DND-41 (cell line): ENCODE results near the gene UBASH3B.
A peak's percentile ranks its signal among the peaks of the same experiment; 100 is the strongest.

Experiments
- ATAC-seq: fragments of 200-7000 bp; cut with Tn5 transposase; 3 replicates; pipeline ENCODE4 v1.9.1; 2021; ENCODE audit warnings: low read depth; ENCODE audit not compliant: insufficient read depth
- DNase-seq: peaks from one replicate; pipeline ENCODE4 v3.0.0-alpha.2; 2020
- H2AFZ ChIP-seq: 2 replicates; pipeline ENCODE4 v1.6.0; 2012; ENCODE audit warnings: low read depth, low read length
- H3K27ac ChIP-seq: 2 replicates; pipeline ENCODE4 v1.5.1; 2012; ENCODE audit warnings: low read length, inconsistent platforms
- H3K27me3 ChIP-seq: fragments of 200-600 bp; sonication (generic); 2 replicates; pipeline ENCODE4 v1.6.0; 2012; ENCODE audit warnings: low read length, mild to moderate bottlenecking, inconsistent platforms; ENCODE audit not compliant: insufficient read depth, poor library complexity
- H3K36me3 ChIP-seq: 2 replicates; pipeline ENCODE4 v1.5.1; 2012; ENCODE audit warnings: low read length, inconsistent platforms; ENCODE audit not compliant: insufficient read depth
- H3K4me1 ChIP-seq: 2 replicates; pipeline ENCODE4 v1.5.1; 2012; ENCODE audit warnings: mild to moderate bottlenecking, low read length; ENCODE audit not compliant: insufficient read depth
- H3K4me2 ChIP-seq: 2 replicates; pipeline ENCODE4 v1.6.0; 2012; ENCODE audit warnings: mild to moderate bottlenecking, moderate library complexity, low read length, inconsistent platforms; ENCODE audit not compliant: insufficient read depth
- H3K4me3 ChIP-seq, 2 experiments: fragments of 200-600 bp in 1 of 2; shearing (Covaris generic) in 1 of 2; 2 replicates each; pipeline ENCODE4 v1.5.1; 2012 to 2016; ENCODE audit warnings: inconsistent platforms in 2 of 2, low read length in 2 of 2, mild to moderate bottlenecking in 2 of 2, low read depth in 1 of 2, moderate library complexity in 1 of 2
- H3K79me2 ChIP-seq: 2 replicates; pipeline ENCODE4 v1.6.0; 2012; ENCODE audit warnings: low read length, inconsistent platforms; ENCODE audit not compliant: insufficient read depth
- H3K9ac ChIP-seq: 2 replicates; pipeline ENCODE4 v1.6.0; 2012; ENCODE audit warnings: low read depth, mild to moderate bottlenecking, inconsistent platforms, low read length, moderate library complexity
- H3K9me3 ChIP-seq: 2 replicates; pipeline ENCODE4 v1.5.1; 2012; ENCODE audit warnings: low read length, moderate library complexity, mild to moderate bottlenecking, inconsistent platforms; ENCODE audit not compliant: insufficient read depth, severe bottlenecking
- H4K20me1 ChIP-seq: 2 replicates; pipeline ENCODE4 v1.6.0; 2012; ENCODE audit warnings: low read length; ENCODE audit not compliant: insufficient read depth
- CTCF ChIP-seq: IDR thresholded peaks from 2 replicates; pipeline ENCODE4 v1.5.1; 2012; ENCODE audit warnings: borderline replicate concordance, low read length, moderate library complexity, mild to moderate bottlenecking; ENCODE audit not compliant: poor library complexity, severe bottlenecking; ENCODE audit errors: extremely low read depth
- EZH2 ChIP-seq: IDR thresholded peaks from 3 replicates; pipeline ENCODE4 v1.6.1; 2012; ENCODE audit warnings: borderline replicate concordance, low read depth, mild to moderate bottlenecking, moderate library complexity, low read length, inconsistent platforms; ENCODE audit not compliant: severe bottlenecking

UBASH3B gene

GRCh38 chr11:122686111-122686510 lies 30.6 kb downstream of the UBASH3B start:
- Histone ChIP-seq H3K9me3 (no peaks in the 10 kb centered on the region), H3K27me3 (no peaks in the 10 kb centered on the region), H2AFZ (no peak overlapping the region), H4K20me1 (peaks cover 10% of the 10 kb centered on the region; the same call in 1 of the 2 replicates), H3K79me2 (peaks cover 90% of the 10 kb centered on the region), H3K36me3 (peaks cover 29% of the 10 kb centered on the region), H3K9ac (no peak overlapping the region), H3K27ac (peak overlapping the region; percentile 47), H3K4me1 (peaks cover 50% of the 10 kb centered on the region), H3K4me2 (no peak overlapping the region), H3K4me3 (no peak overlapping the region)
- ATAC-seq (no peak), DNase-seq (no peak)
- TF ChIP-seq CTCF (no peak), EZH2 (no peak)

GRCh38 chr11:122690384-122690783 lies 34.9 kb downstream of the UBASH3B start:
- ATAC-seq (peak; percentile 49), DNase-seq (peak; percentile 44)
- Histone ChIP-seq H3K4me3 (peak overlapping the region in 1 of 2 experiments; percentile 33; a peak in 1 of 4 replicates), H3K9me3 (no peaks in the 10 kb centered on the region), H3K27ac (peak overlapping the region; percentile 97), H3K4me1 (peaks cover 88% of the 10 kb centered on the region), H2AFZ (peak overlapping the region; percentile 51), H4K20me1 (no peaks in the 10 kb centered on the region), H3K27me3 (no peaks in the 10 kb centered on the region), H3K4me2 (peak overlapping the region; percentile 58), H3K36me3 (peaks cover 18% of the 10 kb centered on the region), H3K79me2 (peaks cover 92% of the 10 kb centered on the region), H3K9ac (peak overlapping the region; percentile 59)
- TF ChIP-seq EZH2: no peak
- no peak for TF ChIP-seq CTCF

- peaks cover 94% of the 10 kb centered on the region for H3K4me1 ChIP-seq
- H3K27ac ChIP-seq: peak overlapping the region; percentile 97
- H4K20me1 ChIP-seq: no peaks in the 10 kb centered on the region
- ATAC-seq (peak; percentile 74), DNase-seq (peak; percentile 62)
- H2AFZ ChIP-seq: peak overlapping the region; percentile 51
- H3K4me2 ChIP-seq: peak overlapping the region; percentile 58
- H3K9ac ChIP-seq: peak overlapping the region; percentile 59
- H3K27me3 ChIP-seq: no peaks in the 10 kb centered on the region
- H3K9me3 ChIP-seq: no peaks in the 10 kb centered on the region
- H3K79me2 ChIP-seq: peaks cover 90% of the 10 kb centered on the region
- H3K4me3 ChIP-seq: peak overlapping the region in 1 of 2 experiments; percentile 33; a peak in 2 of 4 replicates
- H3K36me3 ChIP-seq: peaks cover 15% of the 10 kb centered on the region
- TF ChIP-seq CTCF (no peak), EZH2 (no peak)
Measured at GRCh38 chr11:122690801-122691548, 35.5 kb downstream of the UBASH3B start.
